Right renal pelvis (tissue), 4 donors: ENCODE data around the gene DUSP14. TPM values are rescaled to one million over a fixed set of nuclear protein-coding genes. Genes with fewer than 3 reads are reported as not detected.

Experiments
- DNase-seq, 4 donors: peaks; one replicate each; pipeline ENCODE4 v3.0.0-alpha.2; 2013; ENCODE audit warnings: low read depth in 4 of 4, low spot score in 3 of 4, missing footprints in 1 of 4
- polyA plus RNA-seq, 4 donors: library from polyadenylated mRNA; unstranded; fragments of 120-200 nt; gene quantifications; one replicate each; pipeline ENCODE4 v1.2.1, GENCODE V29; 2013; ENCODE audit not compliant: insufficient read length in 4 of 4

DUSP14 gene
- polyA plus RNA-seq, 4 donors, result 14.8 to 17.2 (median 15.8) TPM

- DNase-seq, result no peak
Observed at GRCh38 chr17:37553401-37553966, 63.8 kb downstream of the DUSP14 start.

- DNase-seq, result no peak
Observed at GRCh38 chr17:37555386-37555785, 65.7 kb downstream of the DUSP14 start.

GRCh38 chr17:37557482-37557881 is 67.8 kb downstream of the DUSP14 start:
- DNase-seq, result no peak

GRCh38 chr17:37558299-37558698 is 68.6 kb downstream of the DUSP14 start:
- DNase-seq, result no peak

GRCh38 chr17:37562016-37562745 is 72.5 kb downstream of the DUSP14 start:
- no peak for DNase-seq

Other genes starting within 250 kb of the DUSP14 start
- under 1 TPM in 2 of 4 donors, not detected in 2; 0.06 to 0.11 TPM for gene C17orf78, start 113.9 kb upstream of the DUSP14 start, polyA plus RNA-seq
- gene ACACA, start 83.1 kb upstream of the DUSP14 start, polyA plus RNA-seq, result 10 to 100 TPM; 38.8 to 48.6 (median 43.3) TPM
- gene TADA2A, start 83.0 kb upstream of the DUSP14 start, polyA plus RNA-seq, result 10 to 100 TPM; 14.2 to 28.9 (median 26.3) TPM
- 10 to 100 TPM; 36.8 to 42.3 (median 40.8) TPM for gene SYNRG, start 119.5 kb downstream of the DUSP14 start, polyA plus RNA-seq
- 10 to 100 TPM; 35.2 to 48.3 (median 42.9) TPM for gene DDX52, start 153.6 kb downstream of the DUSP14 start, polyA plus RNA-seq